Left ventricle myocardium superior (tissue), 1 donor: ENCODE results near the gene MACF1. TPM values are rescaled to one million over a fixed set of nuclear protein-coding genes. Genes with fewer than 3 reads are reported as not detected.

Source experiments
- ATAC-seq: fragments of 200-7000 bp; cut with Tn5 transposase; one replicate; pipeline ENCODE4 v1.9.1; 2020; ENCODE audit warnings: mild to moderate bottlenecking, moderate library complexity
- DNase-seq: peaks from one replicate; pipeline ENCODE4 v3.0.0-alpha.2; 2020
- intact Hi-C: fragments of 100-400 bp; cut with micrococcal nuclease; formaldehyde crosslinking; loops from one replicate; pipeline ENCODE4 v1.11.0; 2022
- total RNA-seq: library from RNA; stranded (reverse); fragmentation: NEBNext Ultra II Directional; extraction: Animal tissue kit (Norgen Biotek cat#: 25700); gene quantifications from one replicate; pipeline ENCODE4 v1.2.1, GENCODE V29; 2021
- donor health status: DM: no; HTN: yes; CAD: no; lungs with severe emphysema.

MACF1 gene
- total RNA-seq, 1 donor from 2014 or later = 239 TPM

DNA sequence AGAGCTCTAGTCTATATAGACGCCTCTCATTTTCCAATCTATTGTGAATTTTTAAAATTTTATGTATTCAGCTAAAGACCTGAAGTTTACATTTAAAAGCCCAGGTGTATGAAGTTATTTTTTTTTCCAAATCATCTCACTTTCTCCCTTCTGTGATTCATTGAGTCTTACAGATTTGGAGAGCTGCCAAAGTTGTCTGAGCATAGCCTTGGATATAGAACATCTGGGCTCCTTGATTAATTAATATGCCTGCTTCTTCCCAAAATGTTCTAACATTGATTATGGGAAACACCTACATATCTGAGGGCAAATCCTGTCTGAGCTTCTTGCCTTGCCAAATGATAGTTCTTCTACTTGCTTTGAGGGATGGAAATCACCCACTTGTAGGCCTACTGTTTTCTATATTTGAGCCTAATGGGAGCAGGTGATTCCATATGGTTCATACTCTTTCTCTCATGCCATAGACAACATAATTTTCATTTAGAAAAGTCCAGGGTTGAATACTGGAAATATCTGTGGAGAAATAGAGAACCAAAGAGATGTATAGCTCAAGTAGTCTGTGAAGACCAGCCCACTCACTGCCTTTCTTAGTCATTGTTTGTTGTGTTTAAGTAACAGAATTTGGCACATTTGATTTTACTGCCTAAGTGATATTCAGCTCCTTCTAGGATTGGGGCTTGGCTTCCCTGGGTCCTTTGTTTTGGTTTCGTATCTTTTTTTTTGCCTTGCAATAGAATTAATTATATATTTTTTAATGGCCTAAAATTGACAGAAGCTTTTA is 46.2 kb downstream of the MACF1 start:
- DNase-seq (no peak), ATAC-seq (no peak)
- intact Hi-C loops = loop anchor here (10.0 kb wide), 1 partner anchor 146 kb away; no protein-coding TSS in a partner anchor

DNA sequence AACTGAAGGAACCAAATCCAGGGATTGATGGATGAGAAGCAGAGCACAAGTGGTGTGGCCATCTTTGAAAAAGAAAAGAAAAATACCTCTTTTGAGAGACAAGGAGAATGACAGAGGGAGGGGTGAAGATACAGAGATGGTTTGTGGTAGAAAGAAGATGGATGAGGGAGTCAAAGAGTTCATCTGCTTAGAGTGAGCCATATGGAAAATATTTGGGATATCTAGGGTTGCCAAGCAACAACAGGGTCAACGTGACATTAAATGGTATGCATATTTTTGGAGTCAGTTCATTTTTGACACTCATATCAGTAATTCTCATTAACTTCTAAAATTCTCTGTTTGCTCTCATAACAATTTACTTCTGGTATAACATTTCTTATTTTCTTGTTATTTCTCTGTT is 50.7 kb downstream of the MACF1 start:
- no peak for DNase-seq
- intact Hi-C loops = loop anchor here (5.0 to 10.0 kb wide), 2 partner anchors 63 to 150 kb away; no protein-coding TSS in a partner anchor
- peak; percentile 25 for ATAC-seq

DNA sequence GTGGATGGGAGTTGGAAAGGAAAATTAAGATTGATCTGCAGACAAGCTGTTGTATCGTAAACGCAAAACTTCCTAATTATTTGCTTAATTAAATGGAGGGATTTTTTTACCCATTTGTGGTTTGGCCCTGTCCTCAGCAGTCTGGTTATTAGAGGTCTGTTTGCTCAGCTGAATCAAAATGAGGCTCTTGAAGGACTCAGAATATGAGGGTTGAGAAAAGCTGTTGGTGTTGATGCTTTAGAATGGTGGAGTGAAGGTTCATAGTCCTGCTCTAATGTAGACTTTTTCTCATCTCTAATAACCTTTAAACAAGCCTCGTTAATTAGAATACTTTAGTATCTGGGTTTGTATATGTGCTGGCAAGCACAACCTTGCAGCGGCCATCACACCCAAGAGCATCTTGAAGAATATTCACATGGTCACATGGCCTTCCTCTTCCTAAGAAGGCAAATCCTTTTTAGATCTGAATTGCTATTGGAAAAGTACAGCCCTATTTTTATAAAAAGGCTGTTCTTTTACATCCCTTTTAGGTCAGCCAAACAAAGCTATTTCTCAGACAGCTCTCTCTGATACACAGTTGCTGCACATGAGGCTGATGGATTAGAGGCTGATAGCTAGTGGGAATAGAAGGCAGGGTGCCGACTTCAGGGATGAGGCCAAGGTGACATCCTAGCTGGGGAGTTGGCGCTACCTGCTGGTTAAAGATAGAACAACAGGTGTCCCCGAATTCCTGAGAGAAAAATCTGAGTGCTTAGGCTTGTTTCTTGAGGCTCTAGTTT is 53.8 kb downstream of the MACF1 start:
- DNase-seq (peak; percentile 66), ATAC-seq (peak; percentile 84)
- intact Hi-C loops = loop anchor here (5.0 to 10.0 kb wide), 2 partner anchors 66 to 154 kb away; no protein-coding TSS in a partner anchor

DNA sequence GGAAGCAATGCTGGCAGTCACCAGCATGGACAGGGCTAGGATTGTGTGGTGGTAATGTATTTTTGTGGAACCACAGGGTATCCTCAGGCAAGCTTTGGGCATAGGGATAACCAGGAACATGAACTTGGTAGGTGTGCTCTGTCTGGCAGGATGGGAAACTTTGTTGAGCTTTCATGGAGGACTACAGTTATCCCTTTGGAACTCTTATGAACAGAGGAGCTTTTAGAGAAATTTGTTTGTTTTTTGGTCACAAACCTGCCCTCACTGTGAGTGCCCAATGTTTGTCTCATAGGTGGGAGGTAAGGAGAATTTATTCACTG is 54.4 kb downstream of the MACF1 start:
- DNase-seq (no peak), ATAC-seq (peak; percentile 7)
- intact Hi-C loops = loop anchor here (5.0 to 10.0 kb wide), 2 partner anchors 67 to 154 kb away; no protein-coding TSS in a partner anchor

DNA sequence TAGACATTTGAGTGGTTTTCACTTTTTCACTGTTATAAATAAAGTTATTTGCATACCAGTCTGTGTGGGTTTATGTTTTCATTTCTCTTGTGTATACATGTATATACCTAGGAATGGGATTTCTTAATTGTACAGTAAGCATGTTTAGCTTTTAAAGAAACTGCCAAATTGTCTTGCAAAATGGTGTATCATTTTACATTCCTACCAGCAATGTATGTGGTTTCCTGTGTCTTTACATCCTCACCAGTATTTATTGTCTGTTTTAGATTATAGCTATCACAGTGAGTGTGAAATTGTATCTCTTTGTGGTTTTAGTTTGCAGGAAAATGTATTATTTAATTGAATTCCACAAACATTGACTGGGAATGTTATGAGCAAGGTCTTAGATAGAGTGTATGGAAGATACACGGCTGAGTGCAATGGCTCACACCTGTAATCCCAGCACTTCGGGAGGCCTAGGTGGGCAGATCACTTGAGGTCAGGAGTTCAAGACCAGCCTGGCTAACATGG is 57.3 kb downstream of the MACF1 start:
- DNase-seq = no peak
- intact Hi-C loops = no loop called here
- ATAC-seq = no peak

DNA sequence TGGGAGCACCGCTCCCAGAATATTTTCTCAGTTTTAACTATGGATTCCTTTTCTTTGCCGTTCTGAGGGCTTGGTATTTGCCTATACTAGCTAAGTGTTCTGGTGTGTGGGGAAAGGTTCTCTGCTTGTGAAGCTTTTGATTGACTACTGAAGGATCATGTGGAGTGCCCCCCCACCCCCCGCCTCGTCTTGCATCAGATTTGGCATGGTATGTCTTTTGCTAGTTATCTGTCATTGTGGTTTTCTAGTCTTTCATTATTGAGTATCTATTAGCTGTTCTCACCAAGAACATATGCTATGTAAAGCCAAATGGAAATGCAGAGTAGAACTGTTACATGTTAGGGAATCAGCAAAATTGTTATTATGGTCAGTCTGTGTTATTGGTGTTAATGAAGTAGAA is 58.3 kb downstream of the MACF1 start:
- intact Hi-C loops = no loop called here
- no peak for ATAC-seq
- no peak for DNase-seq

DNA sequence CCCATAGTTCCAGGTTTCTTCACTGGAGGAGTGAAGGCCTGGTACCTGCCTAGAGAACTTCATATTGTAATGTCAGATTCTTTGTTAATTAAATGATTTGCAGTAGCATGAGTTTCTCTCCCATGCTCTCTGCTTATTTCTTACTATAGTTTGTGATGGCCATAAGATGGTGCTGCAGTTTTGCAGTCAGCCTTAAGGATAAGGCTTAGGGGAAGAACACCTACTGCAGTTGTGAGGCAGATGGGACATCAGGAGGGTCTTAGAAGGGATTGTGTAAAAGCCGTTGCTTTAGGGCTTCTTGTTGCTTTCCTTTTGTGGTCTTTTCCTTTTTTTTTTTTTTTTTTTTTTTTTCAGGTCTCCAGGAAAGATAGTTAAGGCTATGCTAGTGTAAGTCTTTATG is 61.8 kb downstream of the MACF1 start:
- no peak for DNase-seq
- no peak for ATAC-seq
- intact Hi-C loops = no loop called here

DNA sequence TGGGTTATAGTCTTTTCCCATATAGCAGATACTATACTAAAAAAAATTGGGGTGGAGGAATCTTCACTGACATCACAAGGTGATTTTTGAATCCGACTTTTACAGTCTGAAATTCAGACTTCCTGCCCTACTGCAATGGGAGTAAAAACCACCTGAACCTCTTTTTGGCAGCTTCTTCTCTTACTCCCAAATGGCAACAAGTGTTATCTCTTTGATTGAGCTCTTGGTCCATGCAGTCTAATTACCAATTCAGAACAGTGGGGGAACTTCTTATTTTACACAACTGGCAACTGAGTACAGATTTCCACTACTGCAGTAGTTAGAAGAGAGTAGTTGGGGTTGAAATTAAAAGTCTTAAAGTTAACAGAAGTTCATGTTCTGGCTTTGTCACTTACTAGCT is 62.3 kb downstream of the MACF1 start:
- intact Hi-C loops = no loop called here

DNA sequence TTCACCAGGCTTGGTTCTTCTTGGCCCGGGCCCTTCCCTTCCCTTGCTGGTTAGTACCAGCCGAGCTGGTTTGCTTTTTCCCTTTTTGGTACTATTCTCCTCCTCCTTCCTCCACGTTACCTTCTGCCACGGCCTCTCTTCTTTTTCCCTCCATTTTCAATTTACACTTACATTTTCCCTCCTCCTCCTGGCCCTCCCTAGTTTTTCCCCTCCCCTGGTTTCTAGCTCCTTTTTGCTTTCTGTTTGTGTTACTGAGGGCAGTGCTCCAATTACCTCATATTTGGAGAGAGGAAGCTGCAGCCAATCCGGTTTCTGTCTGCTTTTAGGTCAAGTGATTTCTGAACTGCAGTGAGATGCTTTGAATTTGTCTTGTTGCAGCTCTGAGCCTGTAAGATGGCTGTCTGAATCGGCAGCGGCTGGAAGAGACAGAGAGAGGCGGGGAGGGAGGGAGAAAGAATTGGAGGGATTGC is 63.7 kb downstream of the MACF1 start:
- intact Hi-C loops = no loop called here
- no peak for DNase-seq
- ATAC-seq = peak; percentile 72

More for the DNA sequence above, 62.3 kb downstream of the MACF1 start:
- ATAC-seq (no peak), DNase-seq (no peak)

DNA sequence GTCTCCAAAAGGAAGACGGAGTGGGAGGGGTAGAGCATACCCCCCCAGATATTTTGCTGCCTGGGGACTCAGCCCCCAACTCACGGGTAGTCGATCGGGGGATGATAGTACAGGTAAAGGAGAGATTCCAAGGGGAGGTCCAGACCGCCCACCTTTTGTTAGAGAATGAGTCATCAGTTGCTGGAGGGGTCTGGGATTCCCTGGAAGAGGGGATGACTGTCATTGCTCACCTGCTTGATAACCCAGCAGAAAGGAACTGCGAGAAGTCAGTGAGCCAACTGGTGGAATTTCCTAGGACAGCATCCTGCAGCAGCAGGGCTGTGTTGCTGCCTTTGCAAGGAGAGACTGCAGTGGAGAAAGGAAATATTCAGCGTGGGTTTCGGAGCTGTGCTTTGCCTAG is 64.4 kb downstream of the MACF1 start:
- intact Hi-C loops = no loop called here
- DNase-seq (no peak), ATAC-seq (no peak)

DNA sequence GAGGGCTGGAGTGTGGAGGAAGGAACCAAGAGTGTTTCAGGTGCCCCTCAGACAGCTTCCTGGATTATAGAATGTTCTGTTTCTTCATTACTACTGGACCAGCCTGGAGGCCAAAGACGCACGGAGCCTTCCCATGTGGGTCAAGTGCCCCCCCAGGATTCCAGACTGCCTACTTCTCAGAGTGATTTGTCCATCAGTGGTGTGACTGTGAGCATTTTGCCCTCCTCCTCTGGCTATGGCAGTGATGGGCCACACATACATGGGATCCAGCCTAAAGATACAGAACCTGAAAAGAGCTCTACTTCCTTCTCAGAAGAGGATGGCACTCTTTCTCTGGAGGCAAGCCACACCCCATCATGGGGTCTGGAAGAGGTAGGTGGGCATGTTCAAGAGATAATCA is 64.9 kb downstream of the MACF1 start:
- intact Hi-C loops = no loop called here
- no peak for ATAC-seq
- no peak for DNase-seq

DNA sequence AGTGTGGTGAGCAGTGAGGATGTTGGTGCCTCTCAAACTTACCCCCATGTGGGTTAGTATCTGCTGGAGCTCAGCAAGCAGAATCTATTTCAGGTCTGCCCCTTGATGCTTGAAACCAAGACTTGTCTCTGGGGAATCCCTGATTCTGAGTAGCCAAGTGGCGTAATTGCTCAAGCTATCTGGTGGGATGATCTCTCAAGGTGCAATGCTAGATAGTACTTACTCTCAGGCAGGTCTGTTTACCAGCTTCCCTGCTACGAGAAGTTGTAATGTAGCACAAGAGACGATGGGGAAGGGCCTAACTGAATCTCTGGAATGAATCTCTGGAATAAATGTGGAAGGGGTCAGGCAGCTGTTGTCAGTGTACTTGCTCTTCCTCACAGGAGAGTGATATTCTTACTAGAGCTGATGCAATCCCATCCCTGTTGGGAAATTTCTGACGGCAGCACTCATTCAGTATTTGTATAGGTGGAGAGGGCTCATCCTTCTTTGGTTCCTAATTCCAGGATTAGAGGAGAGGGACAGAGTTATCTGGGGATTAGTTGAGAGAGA is 65.4 kb downstream of the MACF1 start:
- DNase-seq = no peak
- ATAC-seq = peak; percentile 29
- intact Hi-C loops = no loop called here

DNA sequence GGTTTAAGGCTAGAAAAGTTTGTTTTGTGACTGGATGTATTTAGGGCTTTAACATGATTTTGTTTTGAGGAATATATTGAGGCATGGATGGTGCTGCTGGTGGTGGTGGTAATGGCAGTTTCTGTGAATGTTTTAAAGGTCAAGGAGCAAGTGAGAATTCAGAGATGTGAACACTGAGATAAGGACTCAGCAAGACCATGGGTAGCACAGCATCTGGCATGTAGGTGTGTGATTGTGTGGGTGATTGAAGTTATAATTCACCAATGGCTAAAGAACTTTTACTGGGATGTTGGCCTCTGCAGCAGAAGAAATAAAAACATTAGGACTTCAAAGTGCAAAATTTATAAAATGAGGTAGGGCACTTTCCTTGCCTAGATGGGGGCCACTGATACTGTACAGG is 65.9 kb downstream of the MACF1 start:
- intact Hi-C loops = no loop called here
- DNase-seq = no peak
- ATAC-seq = no peak

DNA sequence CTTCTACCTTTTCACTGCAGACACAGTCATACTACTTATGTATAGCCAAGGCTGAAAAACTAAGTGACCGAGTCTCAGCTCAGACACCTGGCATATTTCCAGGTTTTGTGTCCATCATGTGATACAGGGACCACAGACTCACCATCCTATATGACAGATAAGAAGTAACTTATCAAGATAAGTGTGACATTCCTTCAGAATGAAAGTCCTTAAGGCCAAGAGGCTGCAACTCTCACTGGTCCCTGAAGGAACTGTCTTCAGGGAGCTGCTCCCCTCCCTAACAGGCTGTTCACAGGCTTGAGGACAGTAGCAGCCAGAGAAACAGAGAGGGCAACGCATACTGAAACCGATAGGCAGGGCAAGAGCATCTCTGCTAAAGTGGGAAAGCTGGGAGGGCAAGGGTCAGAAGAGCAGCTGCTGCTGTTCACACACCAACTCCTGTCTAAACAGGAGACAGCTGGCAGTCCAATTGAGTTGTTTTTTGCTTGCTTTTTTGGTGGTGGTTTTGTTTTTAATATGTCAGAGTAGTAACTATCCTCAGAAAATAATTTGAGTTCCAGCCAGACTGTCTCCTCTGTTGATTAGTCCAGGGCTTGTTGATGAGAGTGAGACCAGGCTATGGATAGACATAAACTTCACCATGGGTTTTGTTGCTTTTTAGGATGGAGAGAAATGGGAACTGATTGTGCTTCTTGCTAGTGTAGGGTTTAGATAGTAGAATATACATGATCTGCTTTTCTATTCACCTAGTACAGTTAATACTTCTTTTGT is 67.7 kb downstream of the MACF1 start:
- peak; percentile 32 for ATAC-seq
- intact Hi-C loops = no loop called here
- DNase-seq = no peak

DNA sequence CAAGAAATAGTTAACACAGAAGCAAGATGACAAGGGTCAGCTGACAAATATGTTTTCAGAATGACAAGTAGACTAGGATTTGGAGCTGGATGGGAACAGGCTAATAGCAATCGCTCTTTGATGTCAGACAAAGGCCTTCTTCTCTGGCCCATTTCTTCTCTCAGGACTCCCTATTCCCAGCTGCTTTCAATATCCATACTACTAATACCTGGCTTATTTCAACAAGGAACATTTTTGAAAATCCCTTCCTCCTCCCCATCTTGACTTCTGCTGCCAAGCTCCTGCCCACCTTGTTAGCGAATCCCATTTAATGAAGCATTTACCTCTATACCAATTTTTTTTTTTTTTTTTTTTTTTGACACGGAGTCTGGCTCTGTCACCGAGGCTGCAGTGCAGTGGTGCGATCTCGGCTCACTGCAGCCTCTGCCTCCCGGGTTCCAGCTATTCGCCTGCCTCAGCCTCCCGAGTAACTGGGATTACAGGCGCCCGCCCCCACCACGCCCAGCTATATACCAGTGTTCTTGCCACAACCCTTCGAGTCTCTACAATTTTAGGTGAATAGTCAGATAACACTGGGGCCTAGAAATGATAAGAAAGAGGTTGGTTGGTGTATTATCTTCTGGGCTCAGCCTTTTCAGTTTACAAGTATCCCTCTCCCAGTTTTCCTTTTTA is 68.4 kb downstream of the MACF1 start:
- intact Hi-C loops = no loop called here
- no peak for DNase-seq
- no peak for ATAC-seq

DNA sequence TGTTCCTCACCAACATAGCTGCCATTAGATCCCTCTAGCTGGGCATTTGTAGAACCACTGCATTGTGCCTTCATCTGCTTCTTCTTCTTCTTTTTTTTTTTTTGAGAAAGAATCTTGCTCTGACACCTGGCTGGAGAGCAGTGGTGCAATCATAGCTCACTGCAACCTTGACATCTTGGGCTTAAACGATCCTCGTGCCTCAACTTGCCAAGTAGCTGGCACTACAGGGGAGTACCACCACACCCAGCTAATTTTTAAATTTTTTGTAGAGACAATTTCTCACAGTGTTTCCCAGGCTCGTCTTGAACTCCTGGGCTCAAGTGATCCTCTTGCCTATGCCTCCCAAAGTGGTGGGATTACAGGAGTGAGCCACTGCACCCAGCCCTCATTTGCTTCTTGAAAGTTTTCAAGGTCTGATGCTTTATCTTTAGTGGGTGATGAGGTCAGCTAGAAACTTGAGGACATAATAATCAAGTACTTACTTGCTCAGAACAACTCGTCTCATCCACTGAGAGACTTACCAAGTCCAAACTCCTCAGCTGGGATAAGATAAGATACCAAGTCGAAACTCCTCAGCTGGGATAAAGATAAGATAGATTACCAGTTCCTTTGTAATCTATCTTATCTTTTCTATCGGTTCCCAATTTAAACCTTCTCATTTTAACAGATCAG is 71.5 kb downstream of the MACF1 start:
- intact Hi-C loops = no loop called here
- ATAC-seq = no peak
- no peak for DNase-seq

DNA sequence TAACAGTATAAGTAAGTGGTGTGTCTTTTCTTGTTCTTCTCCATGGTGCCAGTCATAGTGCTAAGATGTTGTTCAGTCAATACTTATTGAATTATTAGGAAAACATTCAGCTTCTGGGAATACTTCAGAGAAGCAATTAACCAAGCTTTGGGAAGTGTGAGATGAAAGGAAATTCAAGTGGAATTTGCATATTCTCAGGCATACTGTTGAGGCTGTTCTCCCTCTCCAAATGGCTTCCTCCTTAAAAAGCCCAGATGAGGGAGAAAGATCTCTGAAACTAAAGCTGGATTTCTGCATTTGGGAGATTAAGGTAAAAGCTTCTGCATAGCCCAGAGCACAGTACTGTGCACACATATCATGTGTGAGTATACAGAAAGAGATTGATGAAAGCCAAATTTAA is 73.4 kb downstream of the MACF1 start:
- intact Hi-C loops = no loop called here
- DNase-seq = no peak
- no peak for ATAC-seq

DNA sequence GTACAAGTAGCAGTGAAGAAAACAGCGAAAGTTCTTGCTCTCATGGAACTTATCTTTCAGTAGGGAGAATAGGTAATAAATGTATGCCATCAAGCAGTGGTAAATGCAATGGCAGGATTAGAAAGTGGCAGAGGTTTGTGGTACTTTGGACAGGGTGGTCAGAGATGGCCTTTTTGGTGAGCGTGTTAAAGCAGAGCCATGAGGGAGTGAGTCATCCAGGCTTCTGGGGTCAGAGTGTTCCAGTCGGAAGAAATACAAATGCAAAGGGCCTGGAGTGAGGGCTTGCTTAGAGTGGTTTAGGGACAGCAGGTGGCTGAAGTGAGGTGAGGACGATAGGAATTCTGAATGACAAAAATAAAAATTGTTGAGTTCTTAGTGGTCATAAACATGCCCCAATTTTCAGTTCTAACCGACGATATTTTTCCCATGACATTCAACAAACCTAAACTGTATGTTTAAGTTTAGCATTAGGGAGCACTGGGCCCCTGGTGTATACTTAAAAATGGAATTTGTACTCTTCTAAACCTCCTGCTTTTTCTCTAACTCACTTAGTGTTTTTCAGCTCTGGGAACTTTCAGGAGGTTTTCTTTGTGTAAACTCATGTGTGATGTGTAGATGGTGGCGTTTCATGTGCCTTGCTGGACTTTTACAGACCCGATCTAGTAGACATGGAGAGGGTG is 78.2 kb downstream of the MACF1 start:
- DNase-seq = no peak
- intact Hi-C loops = no loop called here
- ATAC-seq = peak; percentile 78
